CD4-positive, alpha-beta T cell treated with Interferon gamma for 1 hour (primary cell): ENCODE results near the gene CCDC77.

Source experiments
- DNase-seq: peaks from one replicate; pipeline ENCODE4 v3.0.0-alpha.2; 2020

CCDC77 gene

GRCh38 chr12:482061-482460 is 80.6 kb downstream of the CCDC77 start:
- no peak for DNase-seq

- no peak for DNase-seq
Measured at GRCh38 chr12:484096-484495, 82.7 kb downstream of the CCDC77 start.

- no peak for DNase-seq
Measured at GRCh38 chr12:490260-490659, 88.8 kb downstream of the CCDC77 start.
